ENCODE measurements around the gene CFAP58.

Gene CFAP58

DNA sequence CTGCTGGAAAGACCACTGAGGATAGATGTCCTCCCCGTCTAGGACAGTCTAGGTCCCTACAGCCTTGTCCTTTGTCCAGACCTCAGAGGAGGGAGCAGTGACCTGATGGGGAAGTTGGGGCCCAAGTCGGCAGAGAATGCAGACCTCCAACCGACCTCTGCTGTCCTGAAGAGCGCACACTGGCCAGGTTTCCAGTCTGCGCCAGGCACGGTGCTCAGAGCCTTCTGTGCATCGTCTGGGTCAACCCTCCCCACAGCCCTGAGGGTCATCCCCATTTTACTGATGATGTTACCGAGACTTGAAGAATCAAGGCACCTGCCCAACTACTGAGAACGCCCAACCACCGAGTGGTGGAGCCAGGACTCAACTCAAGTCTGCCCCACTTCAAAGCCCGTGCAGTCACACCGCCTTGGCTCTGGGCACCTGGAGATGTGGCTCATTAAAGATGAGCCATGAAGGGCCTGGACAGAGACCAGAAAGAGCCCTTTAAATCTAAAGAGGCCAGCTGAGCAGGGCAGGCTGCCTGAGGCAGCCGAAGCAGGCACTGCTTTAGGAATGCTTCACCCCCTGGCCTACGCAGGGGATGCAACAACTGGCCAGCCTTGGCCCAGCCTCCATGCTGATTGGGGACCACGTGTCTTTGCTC lies 19.8 kb upstream of the CFAP58 start:
- H3K4me3 ChIP-seq (ENCODE audit: low read depth, low read length), result no peak overlapping the region
- in situ Hi-C loops (cut with HindIII; ENCODE audit: low sequenced_read_pairs), result no loop called here
- DNase-seq (ENCODE audit: low read depth), result no peak
- TF ChIP-seq, protein P1, sequence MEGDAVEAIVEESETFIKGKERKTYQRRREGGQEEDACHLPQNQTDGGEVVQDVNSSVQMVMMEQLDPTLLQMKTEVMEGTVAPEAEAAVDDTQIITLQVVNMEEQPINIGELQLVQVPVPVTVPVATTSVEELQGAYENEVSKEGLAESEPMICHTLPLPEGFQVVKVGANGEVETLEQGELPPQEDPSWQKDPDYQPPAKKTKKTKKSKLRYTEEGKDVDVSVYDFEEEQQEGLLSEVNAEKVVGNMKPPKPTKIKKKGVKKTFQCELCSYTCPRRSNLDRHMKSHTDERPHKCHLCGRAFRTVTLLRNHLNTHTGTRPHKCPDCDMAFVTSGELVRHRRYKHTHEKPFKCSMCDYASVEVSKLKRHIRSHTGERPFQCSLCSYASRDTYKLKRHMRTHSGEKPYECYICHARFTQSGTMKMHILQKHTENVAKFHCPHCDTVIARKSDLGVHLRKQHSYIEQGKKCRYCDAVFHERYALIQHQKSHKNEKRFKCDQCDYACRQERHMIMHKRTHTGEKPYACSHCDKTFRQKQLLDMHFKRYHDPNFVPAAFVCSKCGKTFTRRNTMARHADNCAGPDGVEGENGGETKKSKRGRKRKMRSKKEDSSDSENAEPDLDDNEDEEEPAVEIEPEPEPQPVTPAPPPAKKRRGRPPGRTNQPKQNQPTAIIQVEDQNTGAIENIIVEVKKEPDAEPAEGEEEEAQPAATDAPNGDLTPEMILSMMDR (IDR thresholded peaks at IDR 0.05; ENCODE audit: low read depth, low read length, missing control alignments), result no peak

DNA sequence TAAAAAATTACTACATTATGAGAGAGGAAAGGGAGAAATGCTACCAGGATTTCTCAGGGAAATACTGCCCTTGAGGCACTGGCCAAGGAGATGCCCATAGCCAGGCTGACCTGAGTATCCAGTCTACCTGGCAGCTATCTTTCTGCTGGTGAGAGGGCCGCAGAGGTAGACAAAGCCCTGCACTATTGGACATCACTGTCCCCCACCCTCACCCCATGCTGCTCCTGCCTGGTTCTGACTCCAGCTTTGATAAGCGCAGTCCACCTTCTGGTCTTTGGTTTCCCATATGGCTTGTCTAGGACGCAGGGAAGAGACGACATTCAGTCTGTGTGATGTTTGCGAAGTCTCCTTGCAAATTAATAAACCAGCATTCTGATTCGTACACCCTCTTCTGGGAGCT lies 19.1 kb upstream of the CFAP58 start:
- TF ChIP-seq, protein P1 (IDR thresholded peaks at IDR 0.05; ENCODE audit: low read depth, low read length, missing control alignments), result no peak
- DNase-seq (ENCODE audit: low read depth), result no peak
- in situ Hi-C loops (cut with HindIII; ENCODE audit: low sequenced_read_pairs), result no loop called here
- no peak overlapping the region for H3K4me3 ChIP-seq (ENCODE audit: low read depth, low read length)

DNA sequence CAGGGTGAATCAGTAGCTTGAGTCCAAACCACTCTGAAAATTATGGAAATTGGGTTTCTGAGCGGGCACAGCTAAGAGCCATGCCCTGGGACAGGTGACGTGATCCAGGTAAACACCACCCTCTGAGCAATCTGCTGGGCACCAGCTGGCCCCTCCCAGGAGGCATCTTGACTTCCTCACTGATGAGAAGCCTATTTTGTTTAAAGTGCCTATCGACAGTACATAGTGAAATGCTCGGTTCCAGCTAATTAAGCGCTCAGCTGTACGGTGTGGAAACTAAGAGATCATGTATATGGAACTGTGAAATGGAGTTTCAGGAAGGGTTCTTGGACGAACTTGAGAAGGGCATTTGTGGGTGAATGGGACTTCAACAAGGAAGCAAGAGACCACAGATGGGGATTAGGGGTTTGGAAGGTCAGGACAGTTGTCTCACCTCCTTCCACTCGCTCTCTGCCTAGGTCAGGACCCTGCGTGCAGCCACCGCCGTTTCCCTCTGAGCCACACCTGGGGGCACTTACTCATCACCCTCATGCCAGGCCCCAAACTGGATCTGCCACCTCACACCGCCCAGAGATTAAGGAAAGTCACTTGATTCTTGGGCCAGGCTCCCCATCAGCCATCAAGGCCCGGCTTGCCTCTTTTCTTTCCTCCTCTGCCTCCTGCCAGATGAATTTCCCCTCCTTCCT lies 18.5 kb upstream of the CFAP58 start:
- no peak overlapping the region for H3K4me3 ChIP-seq (ENCODE audit: low read depth, low read length)
- in situ Hi-C loops (cut with HindIII; ENCODE audit: low sequenced_read_pairs), result no loop called here
- DNase-seq (ENCODE audit: low read depth), result no peak
- TF ChIP-seq, protein P1 (IDR thresholded peaks at IDR 0.05; ENCODE audit: low read depth, low read length, missing control alignments), result no peak

DNA sequence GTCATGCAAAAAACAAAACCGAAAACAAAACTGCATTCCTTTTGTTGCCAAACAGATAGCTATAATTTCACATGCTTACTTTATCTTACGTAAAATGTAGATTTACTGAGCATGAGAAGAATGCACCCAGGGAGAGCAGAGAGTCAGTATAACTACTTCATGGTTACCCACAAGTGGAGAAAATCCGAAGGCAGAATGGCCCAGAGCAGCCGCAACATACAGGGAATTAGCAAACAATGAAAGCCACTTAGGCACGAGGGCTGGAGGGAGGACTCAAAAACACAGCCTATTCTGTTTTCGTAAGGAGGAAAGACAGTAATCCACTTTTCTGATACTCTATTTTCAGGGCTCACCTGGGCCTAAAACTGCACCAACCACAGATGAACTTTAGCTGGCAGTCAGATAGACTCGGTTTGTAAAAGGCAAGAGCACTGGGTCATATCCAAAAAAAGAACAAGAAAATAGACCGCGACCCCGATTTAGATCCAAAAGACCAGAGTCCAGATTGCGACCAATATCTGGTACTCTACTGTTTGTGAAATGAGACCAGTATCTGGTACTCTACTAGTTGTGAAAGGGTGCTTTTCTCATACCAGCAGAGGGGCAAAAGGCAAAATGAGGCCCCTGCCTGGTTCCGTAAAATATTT lies 16.7 kb upstream of the CFAP58 start:
- peak overlapping the region; percentile 85 for H3K4me3 ChIP-seq (ENCODE audit: low read depth, low read length)
- DNase-seq (ENCODE audit: low read depth), result peak; percentile 83
- TF ChIP-seq, protein P1 (IDR thresholded peaks at IDR 0.05; ENCODE audit: low read depth, low read length, missing control alignments), result no peak
- in situ Hi-C loops (cut with HindIII; ENCODE audit: low sequenced_read_pairs), result no loop called here

DNA sequence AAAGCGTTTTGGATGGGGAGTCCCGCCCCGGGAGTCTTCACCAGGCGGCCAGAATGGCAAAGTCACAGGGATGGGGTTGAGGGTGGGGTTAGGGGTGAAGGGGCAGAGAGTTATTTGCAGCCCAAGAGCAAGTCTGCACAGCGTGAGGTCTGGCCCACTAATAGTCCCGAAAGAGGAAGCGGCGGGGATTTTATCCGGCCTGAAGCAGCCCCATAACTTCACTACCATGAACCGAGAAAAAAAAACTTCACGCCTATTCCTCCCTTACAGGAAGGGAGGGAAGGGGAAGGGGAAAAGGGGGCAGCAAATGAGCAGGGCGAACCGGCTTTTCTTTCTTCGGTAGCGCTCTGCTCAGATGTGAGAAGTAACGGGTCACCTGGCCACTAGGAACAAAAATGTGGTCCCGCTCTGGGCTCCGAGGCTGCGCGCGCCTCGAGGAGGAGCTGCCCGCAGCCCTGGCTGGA lies 16.1 kb upstream of the CFAP58 start:
- in situ Hi-C loops (cut with HindIII; ENCODE audit: low sequenced_read_pairs), result no loop called here
- TF ChIP-seq, protein P1 (IDR thresholded peaks at IDR 0.05; ENCODE audit: low read depth, low read length, missing control alignments), result no peak
- no peak for DNase-seq (ENCODE audit: low read depth)
- peak overlapping the region; percentile 85 for H3K4me3 ChIP-seq (ENCODE audit: low read depth, low read length)

DNA sequence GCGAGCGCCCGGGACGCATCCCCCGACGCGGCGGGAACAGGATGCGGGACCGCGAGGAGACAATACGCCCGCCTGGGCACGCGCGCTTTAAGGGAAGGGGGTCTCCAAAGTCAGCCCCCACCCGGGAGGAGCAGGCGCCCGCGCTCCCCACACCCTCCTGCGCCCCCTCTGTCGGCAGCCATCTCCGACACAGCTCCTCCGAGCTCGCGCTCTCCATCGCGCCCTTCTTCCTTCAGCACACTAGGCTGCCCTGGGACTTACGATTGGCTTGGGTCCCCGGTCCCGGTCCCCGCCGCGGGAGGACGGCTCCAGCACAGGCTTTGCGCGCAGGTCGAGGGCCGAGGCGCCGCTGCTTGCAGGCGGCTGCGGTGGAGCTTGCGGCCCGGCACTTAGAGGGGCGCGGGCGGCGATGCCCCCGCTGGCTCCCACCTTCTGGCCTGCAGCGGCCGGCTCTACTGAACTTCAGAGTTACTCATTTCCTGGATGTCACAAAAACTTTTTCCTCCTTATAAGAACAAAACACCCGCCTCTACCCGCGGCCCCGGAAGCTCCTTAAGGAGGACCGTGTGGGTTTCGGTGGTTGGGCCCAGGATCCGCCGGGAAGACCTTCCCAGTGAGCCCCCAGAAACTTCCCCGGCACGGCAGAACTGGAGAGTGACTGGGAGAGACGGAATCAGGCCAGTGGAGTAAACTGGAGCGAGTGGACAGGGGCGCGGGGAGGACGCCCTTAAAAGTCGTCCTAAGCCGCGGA lies 15.5 kb upstream of the CFAP58 start, which contains the start of gene ITPRIP:
Gene ITPRIP (minus strand): TSS at position 481 of the 751 bp plus-strand sequence. CDS start 22,414 bp downstream, outside the sequence.
- in situ Hi-C loops (cut with HindIII; ENCODE audit: low sequenced_read_pairs), result no loop called here
- TF ChIP-seq, protein P1 (IDR thresholded peaks at IDR 0.05; ENCODE audit: low read depth, low read length, missing control alignments), result peak; percentile 34
- peak within 1 kb of the TSS; percentile 85 for H3K4me3 ChIP-seq (ENCODE audit: low read depth, low read length)
- no peak for DNase-seq (ENCODE audit: low read depth)
